ENCODE results near the gene DHCR24.

DHCR24 gene

DNA sequence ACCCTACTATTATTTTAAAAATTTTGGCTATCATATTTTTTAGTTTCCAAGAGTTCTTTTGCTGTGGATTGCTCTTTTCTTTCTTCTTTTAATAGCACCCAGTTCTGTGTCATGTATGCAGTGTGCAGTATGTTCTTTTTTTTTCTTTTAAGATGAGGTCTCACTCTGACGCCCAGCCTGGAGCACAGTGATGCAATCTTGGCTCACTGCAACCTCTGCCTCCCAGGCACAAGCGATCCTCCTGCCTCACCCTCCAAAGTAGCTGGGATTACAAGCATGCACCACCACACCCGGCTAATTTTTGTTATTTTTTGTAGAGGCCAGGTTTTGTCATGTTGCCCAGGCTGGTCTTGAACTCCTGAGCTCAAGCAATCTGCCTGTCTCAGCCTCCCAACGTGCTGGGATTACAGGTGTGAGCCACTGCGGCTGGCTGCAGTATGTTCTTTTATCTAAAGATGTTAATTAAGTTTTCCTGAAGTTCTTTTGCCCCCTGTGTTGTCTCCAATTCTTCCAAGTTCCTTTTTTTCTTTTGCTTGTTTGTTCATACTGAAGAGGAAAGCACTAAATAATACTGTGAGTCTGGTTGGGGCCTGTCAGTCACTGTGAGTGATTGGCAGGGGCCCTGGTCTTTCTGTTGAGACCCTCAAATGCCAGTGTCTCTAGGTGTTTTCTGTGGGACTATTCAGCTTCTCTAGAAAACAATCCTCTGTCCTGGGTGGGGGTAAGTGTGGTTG is 68.4 kb downstream of the DHCR24 start:
- H3K36me3 ChIP-seq (ENCODE audit: control insufficient read depth, insufficient read depth, low read length): no peaks in the 10 kb centered on the region
- TF ChIP-seq, protein P1, sequence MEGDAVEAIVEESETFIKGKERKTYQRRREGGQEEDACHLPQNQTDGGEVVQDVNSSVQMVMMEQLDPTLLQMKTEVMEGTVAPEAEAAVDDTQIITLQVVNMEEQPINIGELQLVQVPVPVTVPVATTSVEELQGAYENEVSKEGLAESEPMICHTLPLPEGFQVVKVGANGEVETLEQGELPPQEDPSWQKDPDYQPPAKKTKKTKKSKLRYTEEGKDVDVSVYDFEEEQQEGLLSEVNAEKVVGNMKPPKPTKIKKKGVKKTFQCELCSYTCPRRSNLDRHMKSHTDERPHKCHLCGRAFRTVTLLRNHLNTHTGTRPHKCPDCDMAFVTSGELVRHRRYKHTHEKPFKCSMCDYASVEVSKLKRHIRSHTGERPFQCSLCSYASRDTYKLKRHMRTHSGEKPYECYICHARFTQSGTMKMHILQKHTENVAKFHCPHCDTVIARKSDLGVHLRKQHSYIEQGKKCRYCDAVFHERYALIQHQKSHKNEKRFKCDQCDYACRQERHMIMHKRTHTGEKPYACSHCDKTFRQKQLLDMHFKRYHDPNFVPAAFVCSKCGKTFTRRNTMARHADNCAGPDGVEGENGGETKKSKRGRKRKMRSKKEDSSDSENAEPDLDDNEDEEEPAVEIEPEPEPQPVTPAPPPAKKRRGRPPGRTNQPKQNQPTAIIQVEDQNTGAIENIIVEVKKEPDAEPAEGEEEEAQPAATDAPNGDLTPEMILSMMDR (IDR thresholded peaks at IDR 0.05; ENCODE audit: insufficient read depth, low read length, poor library complexity, severe bottlenecking): no peak
- H3K27me3 ChIP-seq (replicated peaks; ENCODE audit: control insufficient read depth, insufficient read depth, low read length): no peaks in the 10 kb centered on the region
- DNase-seq (ENCODE audit: extremely low read depth, insufficient read length): no peak
- no peak overlapping the region for H3K4me3 ChIP-seq (replicated peaks; ENCODE audit: low read depth, low read length)

DNA sequence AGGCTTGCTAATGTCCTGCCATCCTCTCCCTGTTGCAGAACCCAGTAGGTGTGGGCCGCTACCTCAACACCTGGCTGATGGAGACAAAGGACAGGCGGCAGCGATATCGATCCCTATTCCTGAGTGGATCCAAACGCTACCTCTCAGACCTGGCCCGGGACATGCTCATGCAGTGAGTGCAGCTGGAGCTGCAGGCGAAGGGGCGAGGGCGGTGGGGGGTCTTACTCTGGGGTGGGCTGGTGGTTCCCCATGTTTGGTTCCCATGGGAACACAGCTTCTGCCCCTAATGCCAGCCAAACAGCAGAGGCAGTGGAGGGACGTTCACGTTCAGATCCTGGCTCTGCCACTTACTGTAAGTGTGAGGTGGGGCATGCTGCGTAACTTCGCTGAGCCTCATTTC is 70.0 kb downstream of the DHCR24 start:
- DNase-seq (ENCODE audit: extremely low read depth, insufficient read length): no peak
- TF ChIP-seq, protein P1 (IDR thresholded peaks at IDR 0.05; ENCODE audit: insufficient read depth, low read length, poor library complexity, severe bottlenecking): no peak
- Histone ChIP-seq H3K4me3 (replicated peaks; ENCODE audit: low read depth, low read length) (no peak overlapping the region), H3K36me3 (ENCODE audit: control insufficient read depth, insufficient read depth, low read length) (no peaks in the 10 kb centered on the region), H3K27me3 (replicated peaks; ENCODE audit: control insufficient read depth, insufficient read depth, low read length) (no peaks in the 10 kb centered on the region)

DNA sequence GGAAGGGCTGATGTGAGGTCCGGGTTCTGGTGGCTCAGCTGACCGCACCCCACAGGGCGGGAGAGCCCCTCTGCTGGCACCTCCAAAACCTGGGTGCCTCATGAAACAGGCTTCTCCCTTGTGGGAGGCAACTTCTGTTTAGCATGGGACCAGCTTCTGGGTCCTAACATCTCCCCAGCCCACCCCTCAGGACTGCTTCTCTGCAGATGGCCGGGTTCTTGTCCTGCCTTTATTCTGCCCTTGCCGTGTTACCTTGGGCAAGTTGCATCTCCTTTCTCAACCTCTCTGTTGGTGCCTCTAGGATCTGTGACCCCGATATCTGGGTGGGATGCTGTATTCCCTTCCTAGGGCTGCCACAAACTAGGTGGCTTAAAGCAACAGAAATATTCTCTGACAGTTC is 70.9 kb downstream of the DHCR24 start:
- no peaks in the 10 kb centered on the region for H3K27me3 ChIP-seq (replicated peaks; ENCODE audit: control insufficient read depth, insufficient read depth, low read length)
- TF ChIP-seq, protein P1 (IDR thresholded peaks at IDR 0.05; ENCODE audit: insufficient read depth, low read length, poor library complexity, severe bottlenecking): no peak
- no peak for DNase-seq (ENCODE audit: extremely low read depth, insufficient read length)
- H3K36me3 ChIP-seq (ENCODE audit: control insufficient read depth, insufficient read depth, low read length): no peaks in the 10 kb centered on the region
- H3K4me3 ChIP-seq (replicated peaks; ENCODE audit: low read depth, low read length): no peak overlapping the region

DNA sequence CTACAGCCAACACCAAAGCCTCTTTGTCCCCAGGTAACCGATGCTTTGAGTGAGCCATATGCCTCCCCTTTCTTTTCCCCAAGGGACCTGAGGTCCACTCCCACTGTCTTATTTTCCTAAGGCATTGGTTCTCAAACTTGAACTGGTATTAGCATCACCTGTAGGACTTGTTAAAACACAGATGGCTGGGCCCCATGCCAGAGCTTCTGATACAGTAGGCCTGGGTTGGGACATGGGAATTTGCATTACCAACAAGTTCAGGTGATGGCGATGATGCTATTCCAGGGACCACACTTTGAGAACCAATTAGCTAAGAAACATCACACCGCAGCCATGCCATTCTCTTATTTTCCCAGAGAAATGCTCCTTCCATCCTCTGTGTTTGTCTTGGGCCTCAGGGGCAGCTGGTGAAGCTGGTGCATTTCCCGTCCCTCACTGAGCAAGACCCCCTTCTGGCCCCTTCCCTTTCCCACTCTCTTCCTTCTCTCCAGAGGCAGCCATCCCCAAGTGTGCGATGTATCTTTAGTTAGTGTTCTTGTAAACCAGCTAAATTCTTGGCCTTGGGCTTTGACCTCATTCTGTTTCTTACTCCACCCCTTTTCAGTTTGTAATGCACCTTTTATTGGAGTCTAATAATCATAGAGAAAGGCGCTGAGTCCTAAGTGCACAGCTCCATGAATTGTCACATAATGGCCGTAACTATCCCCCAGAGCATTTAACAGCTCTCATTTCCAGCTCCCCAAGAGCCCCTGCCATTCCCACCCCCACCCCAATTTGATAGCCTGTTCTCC is 71.7 kb downstream of the DHCR24 start:
- DNase-seq (ENCODE audit: extremely low read depth, insufficient read length): no peak
- no peaks in the 10 kb centered on the region for H3K27me3 ChIP-seq (replicated peaks; ENCODE audit: control insufficient read depth, insufficient read depth, low read length)
- TF ChIP-seq, protein P1 (IDR thresholded peaks at IDR 0.05; ENCODE audit: insufficient read depth, low read length, poor library complexity, severe bottlenecking): no peak

DNA sequence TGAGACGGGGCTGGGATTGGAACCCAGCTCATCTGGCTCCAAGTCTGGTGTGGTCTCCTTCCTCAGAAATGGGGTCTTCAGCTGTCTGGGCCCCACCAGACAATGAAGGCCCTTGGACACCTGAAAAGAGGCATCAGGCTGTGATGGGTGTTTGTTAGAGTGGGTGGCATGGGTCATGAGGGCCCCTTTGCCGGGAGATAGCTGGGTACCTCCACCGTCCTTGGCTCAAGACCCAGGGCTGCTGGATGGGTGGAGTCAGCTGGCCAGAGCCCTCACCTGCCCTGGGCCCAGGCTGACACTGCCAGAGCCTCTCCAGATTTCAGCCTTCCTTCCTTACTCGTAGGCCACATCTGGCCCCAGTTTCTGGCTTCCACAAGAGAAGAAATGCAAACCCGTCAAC is 72.4 kb downstream of the DHCR24 start:
- no peak for DNase-seq (ENCODE audit: extremely low read depth, insufficient read length)
- Histone ChIP-seq H3K4me3 (replicated peaks; ENCODE audit: low read depth, low read length) (no peak overlapping the region), H3K27me3 (replicated peaks; ENCODE audit: control insufficient read depth, insufficient read depth, low read length) (no peaks in the 10 kb centered on the region), H3K36me3 (ENCODE audit: control insufficient read depth, insufficient read depth, low read length) (no peaks in the 10 kb centered on the region)
- TF ChIP-seq, protein P1 (IDR thresholded peaks at IDR 0.05; ENCODE audit: insufficient read depth, low read length, poor library complexity, severe bottlenecking): no peak

More for the DNA sequence above, 71.7 kb downstream of the DHCR24 start:
- no peaks in the 10 kb centered on the region for H3K36me3 ChIP-seq (ENCODE audit: control insufficient read depth, insufficient read depth, low read length)
- H3K4me3 ChIP-seq (replicated peaks; ENCODE audit: low read depth, low read length): no peak overlapping the region

Measured in GM06990 (cell line).